Measurements from ENCODE around the gene LASP1.

GRCh38 chr17:38886643-38887010 lies 16.8 kb downstream of the LASP1 start:
- TF ChIP-seq CTCF (IDR thresholded peaks at IDR 0.05; ENCODE audit: borderline replicate concordance, extremely low read depth, low read length, poor library complexity, severe bottlenecking): no peak
- TF ChIP-seq EZH2 (IDR thresholded peaks at IDR 0.05; ENCODE audit: borderline replicate concordance, low read depth, low read length, severe bottlenecking): no peak

Data from DND-41 (cell line).